Activated CD8-positive, alpha-beta T cell treated with anti-CD3 and anti-CD28 coated beads, Interleukin-2, amount 10 ng/mL, durations not matched to agents 7 days and 5 days (primary cell): ENCODE data around the gene EPC1. TPM values are rescaled to one million over a fixed set of nuclear protein-coding genes. Genes with fewer than 3 reads are reported as not detected.
"Not testable (repeated sequence)": the region's sequence is repeated elsewhere in the genome, so short reads cannot be mapped to it uniquely, and the experiment has no call there.

Source experiments
- ATAC-seq: fragments of 150-1000 bp; cut with Tn5 transposase; one replicate; pipeline ENCODE4 v1.10.0; 2021; ENCODE audit warnings: moderate library complexity
- CTCF ChIA-PET: fragments of 350-600 bp; sonication (Branson Sonifier 250); formaldehyde crosslinking; loops from one replicate; lab custom pipeline; 2021; ENCODE audit warnings: antibody characterized with exemption; lab: Charles Lee
- POLR2A ChIA-PET: fragments of 350-600 bp; sonication (Branson Sonifier 250); formaldehyde crosslinking; loops from one replicate; lab custom pipeline; 2021; ENCODE audit warnings: antibody characterized with exemption; lab: Charles Lee
- DNase-seq: peaks from one replicate; pipeline ENCODE4 v3.0.0-alpha.2; 2020
- H3K27ac Mint-ChIP-seq: one replicate; pipeline ENCODE4 v1.8.0; 2021; ENCODE audit warnings: mild to moderate bottlenecking, mixed read lengths
- H3K27me3 Mint-ChIP-seq: one replicate; pipeline ENCODE4 v1.8.0; 2021; ENCODE audit warnings: low read depth, mixed read lengths
- H3K36me3 Mint-ChIP-seq: one replicate; pipeline ENCODE4 v1.8.0; 2021; ENCODE audit warnings: low read depth, mixed read lengths
- H3K4me1 Mint-ChIP-seq: one replicate; pipeline ENCODE4 v1.8.0; 2021; ENCODE audit warnings: low read depth, mixed read lengths
- H3K4me3 Mint-ChIP-seq: one replicate; pipeline ENCODE4 v1.8.0; 2021; ENCODE audit warnings: mild to moderate bottlenecking, mixed read lengths
- H3K9me3 Mint-ChIP-seq: one replicate; pipeline ENCODE4 v1.8.0; 2022; ENCODE audit warnings: mixed read lengths; ENCODE audit not compliant: insufficient read depth
- total RNA-seq, 2 experiments: library from RNA; stranded (reverse); gene quantifications; one replicate each; pipeline ENCODE4 v1.2.3, GENCODE V29; 2021

Gene EPC1
- total RNA-seq, 2 experiments from 2014 or later, result 40.9 to 43.5 TPM

DNA sequence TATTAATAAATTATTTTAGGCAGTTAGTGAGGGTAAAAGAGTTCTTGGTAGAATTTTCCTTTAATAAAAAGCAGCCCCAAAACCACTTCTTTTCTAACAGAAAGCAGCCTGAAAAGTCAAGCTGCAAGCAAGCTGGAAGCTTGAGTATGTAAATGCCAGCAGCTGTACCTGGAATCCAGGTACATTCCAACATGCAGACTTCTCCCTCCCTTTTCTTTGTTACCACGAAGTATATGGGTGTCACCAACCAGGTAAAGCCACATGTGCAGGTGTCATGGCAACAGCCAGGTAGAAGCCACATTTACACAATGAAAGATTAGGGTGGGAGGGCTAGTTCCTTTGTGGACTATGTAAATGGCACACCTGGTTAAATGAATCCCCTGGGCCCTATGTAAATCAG lies 114.6 kb downstream of the EPC1 start:
- ChIA-PET CTCF (no interaction called here), POLR2A (no interaction called here)
- H3K4me3 Mint-ChIP-seq, result no peak overlapping the region
- H3K27ac Mint-ChIP-seq, result no peak overlapping the region
- H3K4me1 Mint-ChIP-seq, result no peaks in the 10 kb centered on the region
- no peaks in the 10 kb centered on the region for H3K27me3 Mint-ChIP-seq
- ATAC-seq (no peak), DNase-seq (no peak)
- H3K36me3 Mint-ChIP-seq, result no peaks in the 10 kb centered on the region
- no peaks in the 10 kb centered on the region for H3K9me3 Mint-ChIP-seq

DNA sequence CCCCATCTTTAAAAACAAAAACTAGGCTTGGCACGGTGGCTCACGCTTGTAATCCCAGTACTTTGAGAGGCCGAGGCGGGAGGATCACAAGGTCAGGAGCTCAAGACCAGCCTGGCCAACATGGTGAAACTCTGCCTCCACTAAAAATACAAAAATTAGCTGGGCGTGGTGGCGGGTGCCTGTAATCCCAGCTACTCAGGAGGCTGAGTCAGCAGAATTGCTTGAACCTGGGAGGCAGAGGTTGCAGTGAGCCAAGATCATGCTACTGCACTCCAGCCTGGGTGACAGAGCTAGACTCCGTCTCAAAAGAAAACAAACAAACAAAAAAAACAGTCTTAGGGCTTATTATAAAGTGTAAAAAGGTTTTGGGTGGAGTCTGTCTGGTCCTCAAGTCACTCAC lies 117.2 kb downstream of the EPC1 start:
- H3K27me3 Mint-ChIP-seq, CTCF ChIA-PET, H3K9me3 Mint-ChIP-seq, ATAC-seq, POLR2A ChIA-PET, H3K36me3 Mint-ChIP-seq, H3K4me1 Mint-ChIP-seq, H3K27ac Mint-ChIP-seq, DNase-seq, H3K4me3 Mint-ChIP-seq: not testable (repeated sequence)

DNA sequence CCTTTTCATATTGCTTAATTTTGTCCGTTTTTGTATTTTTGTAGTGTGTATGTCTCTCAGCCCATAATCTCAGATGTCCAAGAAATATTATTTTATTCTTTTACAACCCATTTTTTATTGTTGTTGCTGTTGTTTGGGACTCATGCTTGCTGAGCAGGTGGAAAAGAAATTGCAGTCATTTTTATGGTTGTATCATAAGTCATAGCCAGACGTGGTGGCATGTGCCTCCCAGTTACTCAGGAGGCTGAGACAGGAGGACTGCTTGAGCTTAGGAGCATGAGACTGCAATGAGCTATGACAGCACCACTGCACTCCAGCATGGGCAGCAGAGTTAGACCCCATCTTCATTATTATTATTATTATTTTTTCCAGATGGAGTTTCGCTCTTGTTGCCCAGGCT lies 117.8 kb downstream of the EPC1 start:
- no peak overlapping the region for H3K27ac Mint-ChIP-seq
- H3K36me3 Mint-ChIP-seq, result no peaks in the 10 kb centered on the region
- CTCF ChIA-PET, result no interaction called here
- H3K9me3 Mint-ChIP-seq, result no peaks in the 10 kb centered on the region
- no peak for DNase-seq
- no peaks in the 10 kb centered on the region for H3K4me1 Mint-ChIP-seq
- ATAC-seq, result no peak
- H3K27me3 Mint-ChIP-seq, result no peaks in the 10 kb centered on the region
- POLR2A ChIA-PET, result no interaction called here
- no peak overlapping the region for H3K4me3 Mint-ChIP-seq

DNA sequence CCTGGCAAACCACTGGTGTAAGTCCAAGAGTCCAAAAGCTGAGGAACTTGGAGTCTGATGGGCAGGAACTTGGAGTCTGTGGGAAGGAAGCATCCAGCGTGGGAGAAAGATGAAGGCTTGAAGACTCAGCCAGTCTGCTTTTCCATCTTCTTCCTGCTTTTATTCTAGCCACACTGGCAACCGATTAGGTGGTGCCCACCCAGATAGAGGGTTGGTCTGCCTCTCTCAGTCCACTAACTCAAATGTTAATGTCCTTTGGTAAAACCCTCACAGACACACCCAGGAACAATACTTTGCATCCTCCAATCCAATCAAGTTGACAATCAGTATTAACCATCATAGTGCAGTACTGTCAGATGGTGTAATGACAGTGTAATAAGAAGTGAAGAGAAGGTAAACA lies 119.2 kb downstream of the EPC1 start:
- Mint-ChIP-seq H3K27me3 (no peaks in the 10 kb centered on the region), H3K4me1 (no peaks in the 10 kb centered on the region), H3K27ac (no peak overlapping the region), H3K9me3 (no peaks in the 10 kb centered on the region), H3K4me3 (no peak overlapping the region), H3K36me3 (no peaks in the 10 kb centered on the region)
- no peak for DNase-seq
- ATAC-seq, result no peak
- POLR2A ChIA-PET, result no interaction called here
- CTCF ChIA-PET, result no interaction called here

DNA sequence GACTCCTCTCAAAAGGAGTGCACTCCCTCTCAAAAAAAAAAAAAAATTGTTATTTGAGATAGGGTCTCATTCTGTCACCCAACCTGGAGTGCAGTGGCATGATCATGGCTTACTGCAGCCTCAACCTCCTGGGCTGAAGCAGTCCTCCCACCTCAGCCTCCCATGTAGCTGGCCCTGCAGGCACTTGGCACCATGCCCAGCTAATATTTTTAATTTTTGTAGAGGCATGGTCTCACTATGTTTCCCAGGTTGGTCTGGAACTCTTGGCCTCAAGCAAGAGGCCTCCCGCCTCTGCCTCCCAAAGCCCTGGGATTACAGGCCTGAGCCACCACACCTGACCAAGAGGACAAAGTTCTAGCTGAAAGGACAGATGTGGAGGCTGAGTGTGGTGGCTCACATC lies 120.3 kb downstream of the EPC1 start:
- H3K4me1 Mint-ChIP-seq, result no peaks in the 10 kb centered on the region
- no peak overlapping the region for H3K27ac Mint-ChIP-seq
- CTCF ChIA-PET, result no interaction called here

DNA sequence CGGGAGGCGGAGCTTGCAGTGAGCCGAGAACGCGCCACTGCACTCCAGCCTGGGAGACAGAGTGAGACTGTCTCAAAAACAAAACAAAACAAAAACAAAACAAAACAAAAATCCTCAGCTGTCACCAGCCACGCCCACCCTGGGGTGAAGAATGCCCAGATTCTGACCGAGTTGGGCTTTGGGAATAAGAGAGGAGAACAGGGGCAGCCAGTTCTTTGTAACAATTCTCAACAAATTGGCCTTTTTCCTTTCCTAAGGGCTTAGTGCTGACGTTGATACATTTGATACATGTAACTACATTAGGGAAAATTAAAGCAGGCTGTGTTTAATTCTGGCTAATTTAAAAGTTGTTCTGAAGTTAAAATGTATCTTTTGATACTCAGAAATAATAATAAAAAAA lies 121.0 kb downstream of the EPC1 start:
- ChIA-PET POLR2A (no interaction called here), CTCF (no interaction called here)
- Mint-ChIP-seq H3K4me3 (no peak overlapping the region), H3K36me3 (no peaks in the 10 kb centered on the region), H3K27ac (no peak overlapping the region), H3K4me1 (no peaks in the 10 kb centered on the region), H3K9me3 (no peaks in the 10 kb centered on the region), H3K27me3 (no peaks in the 10 kb centered on the region)
- ATAC-seq (no peak), DNase-seq (no peak)

More for the DNA sequence above, 120.3 kb downstream of the EPC1 start:
- Mint-ChIP-seq H3K36me3 (no peaks in the 10 kb centered on the region), H3K27me3 (no peaks in the 10 kb centered on the region), H3K9me3 (no peaks in the 10 kb centered on the region), H3K4me3 (no peak overlapping the region)
- DNase-seq, result no peak
- no peak for ATAC-seq
- POLR2A ChIA-PET, result no interaction called here

DNA sequence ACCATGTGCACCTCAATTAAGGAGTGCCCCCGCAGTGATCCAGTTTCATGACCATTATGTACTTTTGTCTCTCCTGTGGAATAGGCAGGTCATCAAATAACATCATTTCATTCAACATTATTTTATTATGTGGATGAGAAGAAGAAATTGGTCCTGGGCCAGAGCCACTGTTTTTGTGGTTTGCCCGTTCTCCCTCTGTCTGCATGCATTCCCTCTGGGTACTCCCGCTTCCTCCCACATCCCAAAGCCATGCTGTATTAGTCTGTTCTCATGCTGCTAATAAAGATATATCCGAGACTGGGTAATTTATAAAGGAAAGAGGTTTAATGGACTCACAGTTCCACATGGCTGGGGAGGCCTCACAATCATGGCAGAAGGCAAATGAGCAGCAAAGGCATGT lies 124.6 kb downstream of the EPC1 start:
- H3K4me1 Mint-ChIP-seq, H3K4me3 Mint-ChIP-seq, H3K9me3 Mint-ChIP-seq, H3K36me3 Mint-ChIP-seq, ATAC-seq, DNase-seq, POLR2A ChIA-PET, H3K27me3 Mint-ChIP-seq, H3K27ac Mint-ChIP-seq: not testable (repeated sequence)
- CTCF ChIA-PET, result interaction anchor here (0.9 kb wide), 1 partner anchor 12 kb away, joined by 3 read pairs; no protein-coding TSS in a partner anchor

DNA sequence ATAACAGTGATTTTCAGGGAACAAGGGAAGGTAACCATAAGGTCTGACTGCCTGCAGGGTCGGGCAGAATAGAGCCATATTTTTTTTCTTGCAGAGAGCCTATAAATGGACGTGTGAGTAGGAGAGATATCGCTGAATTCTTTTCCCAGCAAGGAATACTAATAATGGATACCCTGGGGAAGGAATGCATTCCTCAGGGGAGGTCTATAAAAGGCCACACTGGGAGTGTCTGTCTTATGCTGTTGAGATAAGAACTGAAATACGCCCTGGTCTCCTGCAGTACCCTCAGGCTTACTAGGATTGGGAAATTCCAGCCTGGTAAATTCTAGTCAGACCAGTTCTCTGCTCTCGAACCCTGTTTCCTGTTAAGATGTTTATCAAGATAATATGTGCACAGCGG lies 127.8 kb downstream of the EPC1 start:
- H3K4me1 Mint-ChIP-seq, H3K36me3 Mint-ChIP-seq, H3K9me3 Mint-ChIP-seq, CTCF ChIA-PET, H3K27me3 Mint-ChIP-seq, DNase-seq, POLR2A ChIA-PET, ATAC-seq, H3K27ac Mint-ChIP-seq, H3K4me3 Mint-ChIP-seq: not testable (repeated sequence)

DNA sequence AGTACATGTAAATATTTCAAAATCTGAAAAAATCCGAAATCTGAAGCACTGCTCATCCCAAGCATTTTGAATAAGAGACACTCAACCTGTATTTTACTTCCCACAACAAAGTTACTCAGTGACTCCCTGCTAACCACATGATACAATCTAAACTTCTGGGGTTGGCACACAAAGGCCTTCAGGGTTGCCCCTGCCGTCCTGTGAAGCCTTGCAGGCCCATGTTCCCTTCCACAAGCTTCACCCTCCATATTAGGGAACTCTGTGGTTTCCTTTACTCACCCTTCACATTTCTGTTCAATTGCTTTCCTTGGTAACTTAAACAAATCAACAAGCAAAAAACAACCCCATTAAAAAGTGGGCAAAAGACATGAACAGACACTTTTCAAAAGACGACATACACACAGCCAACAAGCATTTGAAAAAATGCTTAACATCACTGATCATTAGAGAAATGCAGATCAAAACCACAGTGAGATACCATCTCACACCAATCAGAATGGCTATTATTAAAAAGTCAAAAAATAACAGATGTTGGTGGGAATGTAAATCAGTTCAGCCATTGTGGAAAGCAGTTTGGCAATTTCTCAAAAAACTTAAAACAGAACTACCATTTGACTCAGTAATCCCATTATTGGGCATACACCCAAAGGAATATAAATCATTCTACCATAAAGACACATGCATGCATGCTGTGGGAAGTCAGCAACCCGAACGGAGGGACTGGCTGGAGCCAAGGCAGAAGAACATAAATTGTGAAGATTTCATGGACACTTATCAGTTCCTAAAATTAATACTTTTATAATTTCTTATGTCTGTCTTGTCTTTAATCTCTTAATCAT lies 128.5 kb downstream of the EPC1 start:
- H3K4me3 Mint-ChIP-seq, H3K27ac Mint-ChIP-seq, H3K9me3 Mint-ChIP-seq, POLR2A ChIA-PET, ATAC-seq, H3K4me1 Mint-ChIP-seq, CTCF ChIA-PET, H3K36me3 Mint-ChIP-seq, DNase-seq, H3K27me3 Mint-ChIP-seq: not testable (repeated sequence)

Other genes with a start within 250 kb of the EPC1 start
- 10 to 100 TPM; 15.7 to 15.8 TPM for gene CCDC7, start 99.0 kb upstream of the EPC1 start, total RNA-seq